ES-I3 (cell line): Measurements from ENCODE around the gene GPER1.

ENCODE experiments used
- H3K36me3 ChIP-seq: 2 replicates; pipeline ENCODE4 v1.6.1; 2013; ENCODE audit warnings: mild to moderate bottlenecking, low read length, control low read depth, moderate library complexity; ENCODE audit not compliant: insufficient read depth
- H3K4me1 ChIP-seq: 2 replicates; pipeline ENCODE4 v1.6.1; 2013; ENCODE audit warnings: mild to moderate bottlenecking, control low read depth, low read length; ENCODE audit not compliant: insufficient read depth
- H3K9ac ChIP-seq: 2 replicates; pipeline ENCODE4 v1.6.1; 2013; ENCODE audit warnings: low read depth, mild to moderate bottlenecking, low read length, moderate library complexity
- H3K9me3 ChIP-seq: 2 replicates; pipeline ENCODE4 v1.6.1; 2013; ENCODE audit warnings: mild to moderate bottlenecking, low read length, moderate library complexity; ENCODE audit not compliant: control insufficient read depth, insufficient read depth

Gene GPER1

GRCh38 chr7:1058821-1059199, 29.1 kb upstream of the GPER1 start:
- Histone ChIP-seq H3K4me1 (peaks cover 6% of the 10 kb centered on the region; the same call in 1 of the 2 replicates), H3K36me3 (no peaks in the 10 kb centered on the region; the same call in 1 of the 2 replicates), H3K9ac (no peak overlapping the region; the same call in 1 of the 2 replicates), H3K9me3 (no peaks in the 10 kb centered on the region)

GRCh38 chr7:1059200-1060091, 28.5 kb upstream of the GPER1 start:
- peaks cover 6% of the 10 kb centered on the region; the same call in 1 of the 2 replicates for H3K4me1 ChIP-seq
- no peaks in the 10 kb centered on the region; the same call in 1 of the 2 replicates for H3K36me3 ChIP-seq
- no peaks in the 10 kb centered on the region for H3K9me3 ChIP-seq
- H3K9ac ChIP-seq = peak overlapping the region; percentile 55; the same call in 1 of the 2 replicates

DNA sequence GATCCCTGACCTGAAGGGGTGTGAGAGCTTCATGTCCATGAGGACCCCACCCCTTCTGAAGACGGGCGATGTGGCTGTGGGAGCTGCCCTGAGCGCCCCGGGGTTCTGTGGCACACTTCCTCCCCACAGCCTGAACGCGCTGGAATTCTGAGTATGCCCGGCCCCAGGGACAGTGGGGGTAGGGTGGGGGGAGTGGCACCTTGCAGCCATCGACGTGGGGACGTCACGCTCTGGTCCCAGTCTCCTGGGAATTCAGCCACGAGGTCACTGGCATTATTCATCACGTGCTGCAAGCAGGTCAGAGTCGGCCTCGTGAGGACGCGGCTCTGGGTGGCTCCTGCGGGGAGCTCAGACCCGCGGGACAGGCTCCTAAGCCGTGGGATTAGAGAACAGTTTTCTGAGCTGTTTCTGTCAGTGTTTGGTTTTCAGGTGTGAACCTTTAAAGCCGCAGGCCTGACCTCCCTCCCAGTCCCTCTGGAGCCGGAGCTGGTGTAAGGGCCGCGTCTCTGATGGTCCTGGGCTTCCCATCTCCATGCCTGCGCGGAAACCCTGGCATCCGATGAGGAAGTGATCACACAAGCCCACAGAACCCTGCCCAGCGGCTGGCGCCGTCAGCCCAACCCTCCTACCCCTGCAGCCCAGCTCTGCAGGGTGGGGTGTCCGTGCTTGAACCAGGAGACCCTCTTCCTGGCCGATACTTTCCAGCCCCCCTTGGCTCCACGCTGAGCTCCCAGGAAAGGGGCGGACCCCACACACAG, 27.4 kb upstream of the GPER1 start:
- Histone ChIP-seq H3K9ac (peak overlapping the region; percentile 55; the same call in 1 of the 2 replicates), H3K9me3 (no peaks in the 10 kb centered on the region), H3K4me1 (peaks cover 6% of the 10 kb centered on the region; the same call in 1 of the 2 replicates), H3K36me3 (no peaks in the 10 kb centered on the region; the same call in 1 of the 2 replicates)

DNA sequence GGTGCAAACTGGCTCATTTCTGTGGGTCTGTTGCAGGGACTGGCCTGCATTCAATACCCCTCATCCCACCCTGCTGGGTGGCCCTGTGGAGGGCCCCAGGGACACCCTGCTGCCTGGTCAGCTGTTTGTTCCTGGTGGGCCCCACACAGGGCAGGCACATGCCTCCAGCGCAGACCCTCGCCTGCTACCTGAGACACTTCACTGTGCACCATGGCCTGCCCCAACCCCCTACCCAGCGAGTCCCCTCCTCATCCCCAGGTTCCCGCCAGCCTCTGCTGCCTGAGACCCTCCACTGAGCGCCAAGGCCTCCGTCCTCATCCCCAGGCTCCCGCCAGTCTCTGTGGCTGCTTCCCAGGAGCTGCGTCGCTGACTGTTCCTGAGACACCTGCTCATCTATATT, 26.7 kb upstream of the GPER1 start:
- no peaks in the 10 kb centered on the region; the same call in 1 of the 2 replicates for H3K36me3 ChIP-seq

DNA sequence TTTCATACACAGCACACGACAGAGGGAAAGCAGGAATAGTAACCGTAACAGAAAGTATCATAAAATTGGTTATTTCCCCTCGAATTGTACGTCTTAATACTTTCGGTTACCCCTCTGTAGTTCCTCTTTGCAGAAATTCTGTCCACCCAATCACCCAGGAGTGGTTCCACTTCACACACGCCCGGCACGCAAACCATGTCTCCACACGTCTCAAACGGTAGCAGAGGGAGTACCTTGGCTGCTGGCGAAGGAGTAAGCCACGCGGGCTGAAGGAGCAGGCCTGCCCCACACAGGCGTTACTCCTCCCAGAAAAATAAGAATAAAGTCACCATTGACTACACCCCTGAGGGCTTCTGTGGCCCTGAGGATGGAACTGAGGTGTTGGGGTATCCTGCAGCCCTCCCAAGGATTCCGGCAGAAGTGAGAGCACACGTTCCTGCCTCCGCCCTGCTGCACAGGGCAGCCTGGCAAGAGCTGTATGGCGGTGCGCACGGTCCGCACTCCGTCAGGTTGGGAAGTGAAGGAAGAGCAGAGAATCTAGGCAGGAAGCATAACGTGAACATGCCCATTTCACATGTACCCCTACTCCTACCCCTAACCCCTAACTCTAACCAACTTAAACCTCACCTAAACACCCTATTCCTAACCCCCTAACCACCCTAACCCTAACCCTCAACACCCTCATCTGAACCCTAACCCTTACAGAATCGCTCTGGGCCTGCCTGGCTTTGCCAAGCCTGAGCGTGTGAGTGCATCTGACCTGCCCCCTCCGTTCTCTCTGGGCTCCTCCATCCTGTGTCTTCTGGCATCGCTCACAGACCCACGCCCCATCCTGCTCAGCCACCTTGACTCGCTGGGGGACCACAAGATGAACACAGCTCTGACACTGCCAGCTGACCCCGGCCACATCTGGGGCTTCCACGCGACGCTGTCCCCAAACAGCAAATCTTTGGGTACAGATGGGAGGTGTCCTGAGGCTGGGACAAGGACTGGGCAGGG, 25.3 kb upstream of the GPER1 start:
- H3K9me3 ChIP-seq = no peaks in the 10 kb centered on the region
- H3K9ac ChIP-seq = no peak overlapping the region
- peaks cover 6% of the 10 kb centered on the region; the same call in 1 of the 2 replicates for H3K4me1 ChIP-seq
- no peaks in the 10 kb centered on the region; the same call in 1 of the 2 replicates for H3K36me3 ChIP-seq

More for the DNA sequence above, 26.7 kb upstream of the GPER1 start:
- Histone ChIP-seq H3K9me3 (no peaks in the 10 kb centered on the region), H3K4me1 (peaks cover 6% of the 10 kb centered on the region; the same call in 1 of the 2 replicates), H3K9ac (no peak overlapping the region)

DNA sequence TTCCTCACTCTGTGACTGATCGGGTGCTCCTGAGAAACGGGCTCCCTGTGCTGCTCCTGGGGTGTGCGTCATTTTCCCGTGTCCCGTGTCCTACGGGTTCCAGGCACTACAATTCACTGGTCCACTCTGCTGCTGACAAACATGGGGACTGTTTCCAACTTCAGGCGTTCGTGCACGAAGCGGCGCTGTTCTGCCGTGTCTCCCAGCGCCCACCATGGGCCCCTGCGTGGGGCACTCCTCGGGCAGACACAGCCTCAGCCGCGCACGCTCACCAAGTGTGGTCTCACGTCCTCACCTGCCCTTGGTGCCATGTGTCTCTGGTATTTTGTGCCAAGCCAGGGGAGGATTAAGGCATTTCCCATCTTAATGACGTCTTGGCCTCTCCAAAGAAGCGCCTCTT, 24.6 kb upstream of the GPER1 start:
- peaks cover 6% of the 10 kb centered on the region; the same call in 1 of the 2 replicates for H3K4me1 ChIP-seq
- H3K9me3 ChIP-seq = no peaks in the 10 kb centered on the region
- no peak overlapping the region for H3K9ac ChIP-seq
- H3K36me3 ChIP-seq = no peaks in the 10 kb centered on the region; the same call in 1 of the 2 replicates

DNA sequence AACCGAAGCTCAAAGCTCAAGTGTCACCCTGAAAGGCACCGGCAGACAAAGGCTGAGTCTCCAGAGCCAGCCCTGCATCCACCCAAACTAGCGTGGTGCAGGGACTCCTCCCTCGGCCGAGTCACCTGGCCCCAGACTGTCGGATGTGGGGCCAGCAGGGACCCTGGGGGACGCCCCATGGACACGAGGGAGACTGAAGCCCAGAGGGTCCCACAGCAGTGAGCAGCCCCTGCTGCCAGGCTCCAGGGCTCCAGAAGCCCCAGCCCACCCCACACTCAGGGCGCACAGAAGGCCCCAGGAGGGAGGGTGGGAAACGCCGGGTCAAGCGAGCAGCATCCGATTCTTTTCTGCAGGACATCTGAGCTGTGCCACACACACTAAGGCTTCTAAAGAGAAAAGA, 23.3 kb upstream of the GPER1 start:
- H3K4me1 ChIP-seq = peaks cover 6% of the 10 kb centered on the region; the same call in 1 of the 2 replicates
- H3K9ac ChIP-seq = no peak overlapping the region
- no peaks in the 10 kb centered on the region for H3K9me3 ChIP-seq
- H3K36me3 ChIP-seq = no peaks in the 10 kb centered on the region; the same call in 1 of the 2 replicates

DNA sequence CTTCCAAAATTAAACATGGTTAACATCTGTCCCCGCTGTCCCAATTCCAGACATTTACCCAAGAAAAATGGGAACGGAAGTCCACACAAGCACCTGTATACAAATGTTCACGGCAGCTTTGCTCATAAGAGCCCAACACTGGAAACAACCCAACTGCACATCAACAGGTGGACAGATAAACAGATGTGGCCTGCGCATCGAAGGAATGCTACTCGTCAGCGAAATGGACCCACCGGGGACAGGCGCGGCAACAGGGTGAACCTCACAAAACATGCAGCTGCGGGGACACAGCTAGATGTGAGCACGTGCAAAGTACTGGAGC, 22.7 kb upstream of the GPER1 start:
- peaks cover 4% of the 10 kb centered on the region; the same call in 1 of the 2 replicates for H3K4me1 ChIP-seq
- no peaks in the 10 kb centered on the region; the same call in 1 of the 2 replicates for H3K36me3 ChIP-seq
- H3K9me3 ChIP-seq = no peaks in the 10 kb centered on the region
- no peak overlapping the region for H3K9ac ChIP-seq

DNA sequence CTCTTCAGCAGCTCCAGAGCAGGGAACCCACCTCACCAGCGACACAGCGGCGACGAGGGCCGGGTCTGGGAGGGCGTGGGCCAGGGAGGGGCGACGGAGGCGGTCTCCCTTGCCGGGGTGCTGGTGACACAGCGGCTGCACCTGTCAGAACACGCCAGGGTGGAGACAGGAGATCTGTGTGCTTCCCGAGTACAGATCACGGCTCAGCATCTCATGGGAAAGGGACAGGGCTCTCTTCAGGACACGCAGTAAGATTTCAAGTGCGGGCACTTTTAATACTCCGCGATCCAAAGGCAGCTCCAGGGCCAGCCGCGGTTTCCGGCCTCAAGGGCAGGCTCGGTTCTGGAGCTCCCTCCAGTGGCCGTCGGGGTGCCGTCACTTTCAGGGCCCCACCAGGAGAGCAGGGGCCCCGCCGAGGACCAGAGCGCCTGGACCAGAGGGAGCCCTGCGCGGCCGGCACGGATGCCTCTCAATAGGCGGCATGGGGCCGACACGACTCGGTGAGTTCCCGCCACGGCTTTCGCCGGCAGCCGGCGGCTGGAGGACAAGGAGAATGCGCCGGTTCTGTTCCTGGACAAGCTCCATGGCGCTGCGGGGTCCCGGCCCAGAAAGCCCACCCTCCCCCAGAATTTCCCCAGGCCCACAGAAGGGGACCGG, 22.2 kb upstream of the GPER1 start:
- peaks cover 4% of the 10 kb centered on the region; the same call in 1 of the 2 replicates for H3K4me1 ChIP-seq
- no peak overlapping the region for H3K9ac ChIP-seq
- no peaks in the 10 kb centered on the region for H3K9me3 ChIP-seq
- no peaks in the 10 kb centered on the region; the same call in 1 of the 2 replicates for H3K36me3 ChIP-seq

DNA sequence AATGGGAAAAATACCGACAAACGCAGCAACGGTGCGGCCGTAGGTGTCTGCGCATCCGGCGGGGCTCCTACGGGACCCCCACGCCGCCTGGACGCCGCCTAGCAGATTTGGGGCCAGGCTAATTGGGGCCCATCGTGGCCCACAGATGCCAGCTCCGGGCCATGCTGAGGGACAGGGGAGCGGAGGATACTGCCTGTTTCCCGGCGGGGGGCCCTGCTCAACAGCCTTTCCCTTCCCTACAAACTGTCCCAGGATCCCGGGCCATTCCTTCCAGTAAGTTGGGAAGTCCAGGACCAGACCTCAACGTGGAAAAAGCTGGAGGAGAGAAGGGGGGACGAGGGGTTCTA, 21.7 kb upstream of the GPER1 start:
- H3K9ac ChIP-seq = no peak overlapping the region
- no peaks in the 10 kb centered on the region for H3K9me3 ChIP-seq
- H3K4me1 ChIP-seq = no peaks in the 10 kb centered on the region; the same call in 1 of the 2 replicates

GRCh38 chr7:1068013-1068412, 19.9 kb upstream of the GPER1 start:
- H3K9ac ChIP-seq = no peak overlapping the region
- H3K4me1 ChIP-seq = no peaks in the 10 kb centered on the region; the same call in 1 of the 2 replicates
- no peaks in the 10 kb centered on the region for H3K9me3 ChIP-seq
- no peaks in the 10 kb centered on the region; the same call in 1 of the 2 replicates for H3K36me3 ChIP-seq

More for the DNA sequence above, 21.7 kb upstream of the GPER1 start:
- no peaks in the 10 kb centered on the region; the same call in 1 of the 2 replicates for H3K36me3 ChIP-seq

DNA sequence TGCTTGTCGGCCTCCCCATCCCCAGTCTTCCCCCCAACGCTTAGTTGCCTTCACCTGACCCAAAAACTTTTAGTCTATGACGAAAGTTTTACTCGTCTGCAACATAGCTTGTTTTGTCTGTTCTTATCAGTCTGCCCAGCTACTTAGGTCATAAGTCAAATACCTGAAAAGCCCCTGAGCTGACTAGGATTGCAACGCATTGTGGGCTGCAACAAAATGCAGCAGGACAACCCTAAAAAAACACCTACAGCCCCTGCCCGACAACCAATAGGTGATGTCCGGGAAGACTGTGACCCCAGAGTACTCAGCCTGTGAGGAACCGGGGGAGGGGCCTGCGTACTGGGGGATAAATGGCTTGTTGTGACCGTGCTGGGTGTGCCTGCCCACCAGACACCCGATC, 19.3 kb upstream of the GPER1 start:
- Histone ChIP-seq H3K4me1 (no peaks in the 10 kb centered on the region; the same call in 1 of the 2 replicates), H3K36me3 (no peaks in the 10 kb centered on the region), H3K9ac (no peak overlapping the region), H3K9me3 (no peaks in the 10 kb centered on the region)

- Histone ChIP-seq H3K9ac (no peak overlapping the region), H3K9me3 (no peaks in the 10 kb centered on the region)
Measured at GRCh38 chr7:1070544-1071011, 17.3 kb upstream of the GPER1 start.

More at GRCh38 chr7:1070544-1071011, 17.3 kb upstream of the GPER1 start:
- no peaks in the 10 kb centered on the region; the same call in 1 of the 2 replicates for H3K4me1 ChIP-seq
- no peaks in the 10 kb centered on the region for H3K36me3 ChIP-seq
